ENCODE data around the gene SPEM3. TPM values are rescaled to one million over a fixed set of nuclear protein-coding genes. Genes with fewer than 3 reads are reported as not detected.

SPEM3 gene
- total RNA-seq, 2 donors from 2014 or later = not detected

- DNase-seq = no peak
- intact Hi-C loops (cut with DNase I) = no loop called here
- TF ChIP-seq, protein P1, sequence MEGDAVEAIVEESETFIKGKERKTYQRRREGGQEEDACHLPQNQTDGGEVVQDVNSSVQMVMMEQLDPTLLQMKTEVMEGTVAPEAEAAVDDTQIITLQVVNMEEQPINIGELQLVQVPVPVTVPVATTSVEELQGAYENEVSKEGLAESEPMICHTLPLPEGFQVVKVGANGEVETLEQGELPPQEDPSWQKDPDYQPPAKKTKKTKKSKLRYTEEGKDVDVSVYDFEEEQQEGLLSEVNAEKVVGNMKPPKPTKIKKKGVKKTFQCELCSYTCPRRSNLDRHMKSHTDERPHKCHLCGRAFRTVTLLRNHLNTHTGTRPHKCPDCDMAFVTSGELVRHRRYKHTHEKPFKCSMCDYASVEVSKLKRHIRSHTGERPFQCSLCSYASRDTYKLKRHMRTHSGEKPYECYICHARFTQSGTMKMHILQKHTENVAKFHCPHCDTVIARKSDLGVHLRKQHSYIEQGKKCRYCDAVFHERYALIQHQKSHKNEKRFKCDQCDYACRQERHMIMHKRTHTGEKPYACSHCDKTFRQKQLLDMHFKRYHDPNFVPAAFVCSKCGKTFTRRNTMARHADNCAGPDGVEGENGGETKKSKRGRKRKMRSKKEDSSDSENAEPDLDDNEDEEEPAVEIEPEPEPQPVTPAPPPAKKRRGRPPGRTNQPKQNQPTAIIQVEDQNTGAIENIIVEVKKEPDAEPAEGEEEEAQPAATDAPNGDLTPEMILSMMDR (IDR thresholded peaks at IDR 0.05) = no peak
- peaks cover 4% of the 10 kb centered on the region for H3K4me1 ChIP-seq
- H3K36me3 ChIP-seq = no peaks in the 10 kb centered on the region
- peak overlapping the region in 1 of 2 donors; percentile 14 for H3K9ac ChIP-seq (ENCODE audit: low read depth in 2 of 2, low read length in 2 of 2)
- no peak overlapping the region for H3K27ac ChIP-seq
- H3K27me3 ChIP-seq = no peaks in the 10 kb centered on the region
- no peaks in the 10 kb centered on the region for H3K9me3 ChIP-seq
- H3K4me3 ChIP-seq = no peak overlapping the region
Observed at GRCh38 chr17:7476494-7476893, 47.8 kb downstream of the SPEM3 start.

GRCh38 chr17:7476951-7477350, 48.3 kb downstream of the SPEM3 start:
- no peaks in the 10 kb centered on the region for H3K9me3 ChIP-seq
- H3K4me3 ChIP-seq = no peak overlapping the region
- peaks cover 4% of the 10 kb centered on the region for H3K4me1 ChIP-seq
- H3K27ac ChIP-seq = no peak overlapping the region
- no peaks in the 10 kb centered on the region for H3K36me3 ChIP-seq
- peak overlapping the region; percentile 15 to 58 for H3K9ac ChIP-seq (ENCODE audit: low read depth in 2 of 2, low read length in 2 of 2)
- H3K27me3 ChIP-seq = no peaks in the 10 kb centered on the region
- TF ChIP-seq, protein P1 (IDR thresholded peaks at IDR 0.05) = no peak
- intact Hi-C loops (cut with DNase I) = no loop called here
- no peak for DNase-seq

DNA sequence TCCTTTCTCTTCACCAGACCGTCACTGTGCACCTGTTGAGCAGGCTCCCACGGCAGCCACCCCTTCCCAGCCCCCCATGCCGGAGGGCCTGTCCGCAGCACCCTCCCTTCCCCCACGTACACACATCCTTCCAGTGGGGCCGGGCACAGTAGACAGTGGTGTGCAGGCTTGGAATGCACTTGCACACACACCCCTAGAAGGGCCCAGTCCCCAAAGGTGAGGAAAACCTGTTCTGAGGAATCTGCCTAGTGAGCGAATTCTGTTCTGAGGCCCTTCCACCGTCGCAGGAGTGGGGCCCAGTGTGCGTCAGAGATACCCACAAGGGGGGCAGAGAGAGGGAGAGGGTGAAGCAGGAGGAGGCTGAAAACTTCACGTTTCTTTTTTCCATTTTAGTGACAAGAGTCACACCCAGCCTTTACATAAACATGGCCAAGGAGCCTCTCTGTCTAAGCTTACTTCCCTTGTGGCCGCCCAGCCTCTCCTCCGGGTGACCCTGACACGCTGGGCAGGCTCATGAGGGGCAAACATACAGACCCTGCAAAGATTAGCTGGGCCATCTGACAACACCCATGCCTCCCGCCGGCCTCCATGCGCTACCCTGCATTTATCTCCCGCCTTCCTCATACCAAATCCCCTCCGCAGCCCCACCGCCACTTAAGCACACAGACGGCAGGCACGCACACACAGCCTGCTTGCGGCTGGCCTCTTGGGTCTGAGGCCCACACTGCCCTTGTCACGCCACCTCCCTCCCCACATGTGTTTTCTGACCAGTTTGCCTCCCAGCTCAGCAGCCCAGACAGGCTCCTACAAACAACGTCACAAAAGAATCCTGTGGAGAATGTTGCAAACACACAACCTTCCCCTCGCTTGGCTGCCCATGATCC, 49.0 kb downstream of the SPEM3 start:
- Histone ChIP-seq H3K4me1 (peaks cover 4% of the 10 kb centered on the region), H3K9me3 (no peaks in the 10 kb centered on the region), H3K4me3 (peak overlapping the region; percentile 93), H3K36me3 (no peaks in the 10 kb centered on the region), H3K9ac (ENCODE audit: low read depth in 2 of 2, low read length in 2 of 2) (peak overlapping the region; percentile 58 to 87), H3K27ac (peak overlapping the region; percentile 96), H3K27me3 (no peaks in the 10 kb centered on the region)
- TF ChIP-seq, protein P1 (IDR thresholded peaks at IDR 0.05) = no peak
- peak; percentile 33 for DNase-seq
- intact Hi-C loops (cut with DNase I) = no loop called here

- Histone ChIP-seq H3K27ac (peak overlapping the region; percentile 96), H3K4me1 (peaks cover 4% of the 10 kb centered on the region), H3K27me3 (no peaks in the 10 kb centered on the region), H3K9ac (ENCODE audit: low read depth in 2 of 2, low read length in 2 of 2) (peak overlapping the region; percentile 87 to 95), H3K9me3 (no peaks in the 10 kb centered on the region), H3K36me3 (no peaks in the 10 kb centered on the region), H3K4me3 (peak overlapping the region; percentile 93)
- TF ChIP-seq, protein P1 (IDR thresholded peaks at IDR 0.05) = no peak
- peak; percentile 64 for DNase-seq
- intact Hi-C loops (cut with DNase I) = no loop called here
Observed at GRCh38 chr17:7478276-7479212, 49.9 kb downstream of the SPEM3 start.
